IMR-90 (cell line): Measurements from ENCODE around the gene C6. TPM values are rescaled to one million over a fixed set of nuclear protein-coding genes. Genes with fewer than 3 reads are reported as not detected.
A peak's percentile ranks its signal among the peaks of the same experiment; 100 is the strongest.

ENCODE experiments used
- ATAC-seq: fragments of 200-7000 bp; cut with Tn5 transposase; 2 replicates; pipeline ENCODE4 v1.9.1; 2020; ENCODE audit warnings: low read depth, mild to moderate bottlenecking, moderate library complexity
- BruUV-seq: library from RNA; stranded (reverse); fragments of 400-500 nt; replicated peaks from 2 replicates; lab custom pipeline; 2021; lab: Mats Ljungman, UMichigan
- CTCF ChIA-PET: fragments of 300-600 bp; formaldehyde crosslinking; extraction: SDS; loops from one replicate; lab custom pipeline; 2021; ENCODE audit warnings: antibody characterized with exemption; lab: Yijun Ruan, JAX
- POLR2A ChIA-PET: fragments of 300-600 bp; sonication (Branson Sonifier 250); formaldehyde crosslinking; loops from one replicate; lab custom pipeline; 2022; ENCODE audit warnings: antibody characterized with exemption; ENCODE audit not compliant: unreplicated experiment; lab: Charles Lee
- DNase-seq: peaks from one replicate; pipeline ENCODE4 v3.0.0; 2013
- H2AFZ ChIP-seq: replicated peaks from 2 replicates; pipeline ENCODE3; 2013; ENCODE audit warnings: low read length, mild to moderate bottlenecking; ENCODE audit not compliant: poor library complexity
- H2AK5ac ChIP-seq: 2 replicates; pipeline ENCODE4 v1.6.1; 2013; ENCODE audit warnings: low read depth, low read length, inconsistent platforms
- H2AK9ac ChIP-seq: replicated peaks from 2 replicates; pipeline ENCODE3; 2013; ENCODE audit warnings: mild to moderate bottlenecking, low read depth, low read length, moderate library complexity; ENCODE audit not compliant: poor library complexity
- H2BK120ac ChIP-seq: 2 replicates; pipeline ENCODE4 v1.6.1; 2013; ENCODE audit warnings: low read depth, low read length, inconsistent platforms
- H2BK15ac ChIP-seq: 3 replicates; pipeline ENCODE4 v1.6.1; 2013; ENCODE audit warnings: low read depth, low read length, inconsistent platforms
- H2BK20ac ChIP-seq: 2 replicates; pipeline ENCODE4 v1.6.1; 2013; ENCODE audit warnings: low read depth, mild to moderate bottlenecking, inconsistent platforms, low read length, moderate library complexity
- H2BK5ac ChIP-seq: 2 replicates; pipeline ENCODE4 v1.6.1; 2013; ENCODE audit warnings: mild to moderate bottlenecking, low read depth, low read length, inconsistent platforms; ENCODE audit not compliant: poor library complexity, severe bottlenecking
- H3K14ac ChIP-seq: replicated peaks from 2 replicates; pipeline ENCODE4 v1.6.1; 2013; ENCODE audit warnings: low read depth, low read length, inconsistent platforms
- H3K18ac ChIP-seq: 2 replicates; pipeline ENCODE4 v1.6.1; 2013; ENCODE audit warnings: low read depth, low read length, control low read depth
- H3K23ac ChIP-seq: 2 replicates; pipeline ENCODE4 v1.6.1; 2013; ENCODE audit warnings: low read depth, low read length, inconsistent platforms
- H3K27ac ChIP-seq: 2 replicates; pipeline ENCODE4 v1.5.1; 2013; ENCODE audit warnings: mild to moderate bottlenecking, control low read depth, low read length; ENCODE audit not compliant: insufficient read depth
- H3K27me3 ChIP-seq: 2 replicates; pipeline ENCODE4 v1.6.1; 2013; ENCODE audit warnings: low read length; ENCODE audit not compliant: control insufficient read depth, insufficient read depth
- H3K36me3 ChIP-seq: 2 replicates; pipeline ENCODE4 v1.6.1; 2013; ENCODE audit warnings: low read length, mixed read lengths; ENCODE audit not compliant: control insufficient read depth, insufficient read depth
- H3K4ac ChIP-seq: 2 replicates; pipeline ENCODE4 v1.6.1; 2013; ENCODE audit warnings: low read depth, low read length, inconsistent platforms
- H3K4me1 ChIP-seq: 2 replicates; pipeline ENCODE4 v1.6.1; 2013; ENCODE audit warnings: low read length, mixed read lengths; ENCODE audit not compliant: control insufficient read depth, insufficient read depth
- H3K4me2 ChIP-seq: 2 replicates; pipeline ENCODE4 v1.6.1; 2013; ENCODE audit warnings: low read depth, mild to moderate bottlenecking, control low read depth, low read length, moderate library complexity
- H3K4me3 ChIP-seq: 2 replicates; pipeline ENCODE4 v1.5.1; 2013; ENCODE audit warnings: low read depth, mild to moderate bottlenecking, control low read depth, low read length, moderate library complexity; ENCODE audit not compliant: insufficient read depth
- H3K56ac ChIP-seq: 2 replicates; pipeline ENCODE4 v1.6.1; 2013; ENCODE audit warnings: low read length, inconsistent platforms; ENCODE audit not compliant: insufficient read depth; ENCODE audit errors: extremely low read depth
- H3K79me1 ChIP-seq, 2 experiments: 2 replicates each; pipeline ENCODE4 v1.6.1; 2013; ENCODE audit warnings: low read length in 2 of 2, inconsistent platforms in 1 of 2, low read depth in 1 of 2
- H3K9ac ChIP-seq: 2 replicates; pipeline ENCODE4 v1.6.1; 2013; ENCODE audit warnings: low read depth, low read length, control low read depth
- H3K9me1 ChIP-seq: 2 replicates; pipeline ENCODE4 v1.6.1; 2013; ENCODE audit warnings: low read length, inconsistent platforms; ENCODE audit not compliant: insufficient read depth
- H3K9me3 ChIP-seq: 2 replicates; pipeline ENCODE4 v1.6.1; 2013; ENCODE audit warnings: low read length; ENCODE audit not compliant: control insufficient read depth, insufficient read depth
- H4K20me1 ChIP-seq: 2 replicates; pipeline ENCODE4 v1.6.1; 2013; ENCODE audit warnings: low read length, inconsistent platforms; ENCODE audit not compliant: insufficient read depth
- H4K5ac ChIP-seq: 2 replicates; pipeline ENCODE4 v1.6.1; 2013; ENCODE audit warnings: mild to moderate bottlenecking, low read depth, low read length, control low read depth
- H4K8ac ChIP-seq, 2 experiments: 2 replicates each; pipeline ENCODE4 v1.6.1; 2013; ENCODE audit warnings: low read depth in 2 of 2, low read length in 2 of 2, control low read depth in 1 of 2, inconsistent platforms in 1 of 2
- H4K91ac ChIP-seq: 2 replicates; pipeline ENCODE4 v1.6.1; 2013; ENCODE audit warnings: low read depth, low read length, inconsistent platforms; ENCODE audit not compliant: insufficient read depth
- BHLHE40 ChIP-seq: fragments of 150-350 bp; IDR thresholded peaks from 2 replicates; pipeline ENCODE4 v1.6.1; 2016; ENCODE audit warnings: mild to moderate bottlenecking, low read depth, low read length
- CEBPB ChIP-seq: IDR thresholded peaks from 2 replicates; pipeline ENCODE4 v1.6.1; 2012; ENCODE audit warnings: low read depth, low read length, improper control_type of control experiment
- CHD1 ChIP-seq: IDR thresholded peaks from 2 replicates; pipeline ENCODE4 v1.6.1; 2012; ENCODE audit warnings: low read depth, low read length, improper control_type of control experiment
- FOS ChIP-seq: fragments of 150-350 bp; IDR thresholded peaks from 2 replicates; pipeline ENCODE4 v1.6.1; 2016; ENCODE audit warnings: low read depth, low read length
- MAFK ChIP-seq: IDR thresholded peaks from 2 replicates; pipeline ENCODE4 v1.6.1; 2012; ENCODE audit warnings: low read depth, low read length, improper control_type of control experiment
- MAZ ChIP-seq: IDR thresholded peaks from 2 replicates; pipeline ENCODE4 v1.6.1; 2012; ENCODE audit warnings: low read depth, mild to moderate bottlenecking, low read length, improper control_type of control experiment, moderate library complexity, borderline replicate concordance
- NFE2L2 ChIP-seq: fragments of 150-350 bp; IDR thresholded peaks from 2 replicates; pipeline ENCODE4 v1.6.1; 2016; ENCODE audit warnings: low read depth, mild to moderate bottlenecking, low read length
- POLR2A ChIP-seq: IDR thresholded peaks from 2 replicates; pipeline ENCODE4 v1.6.1; 2012; ENCODE audit warnings: mild to moderate bottlenecking, low read depth, low read length
- RAD21 ChIP-seq: IDR thresholded peaks from 2 replicates; pipeline ENCODE4 v1.6.1; 2012; ENCODE audit warnings: low read length, improper control_type of control experiment
- RCOR1 ChIP-seq: IDR thresholded peaks from 2 replicates; pipeline ENCODE4 v1.6.1; 2012; ENCODE audit warnings: mild to moderate bottlenecking, low read length, improper control_type of control experiment; ENCODE audit not compliant: insufficient replicate concordance
- RFX5 ChIP-seq: IDR thresholded peaks from 2 replicates; pipeline ENCODE4 v1.8.0; 2012; ENCODE audit warnings: low read depth, mild to moderate bottlenecking, low read length, moderate library complexity
- SMC3 ChIP-seq: fragments of 150-350 bp; IDR thresholded peaks from 2 replicates; pipeline ENCODE4 v1.6.1; 2016; ENCODE audit warnings: low read depth, mild to moderate bottlenecking, antibody characterized with exemption, low read length, moderate library complexity
- WGBS, 2 experiments: methylation state at CpG; one replicate each; pipeline versions ENCODE4 v1.1.5 to v1.1.7; 2013; ENCODE audit warnings: missing lambda C conversion rate in 2 of 2; ENCODE audit not compliant: insufficient read length in 1 of 2; ENCODE audit errors: extremely low coverage in 2 of 2; 5-methylcytosine and 5-hydroxymethylcytosine counted together
- dilution Hi-C: fragments of 300-500 bp; cut with HindIII; formaldehyde crosslinking; loops from one replicate; pipeline ENCODE4 v1.14.3; 2018; ENCODE audit warnings: low sequenced_read_pairs; ENCODE audit not compliant: unreplicated experiment
- in situ Hi-C: fragments of 300-500 bp; cut with MboI; formaldehyde crosslinking; loops from 3 replicates; pipeline ENCODE4 v1.14.3; 2019; ENCODE audit warnings: low sequenced_read_pairs, inconsistent platforms, mixed read lengths
- intact Hi-C: fragments of 100-400 bp; cut with micrococcal nuclease; formaldehyde crosslinking; loops from 2 replicates; pipeline ENCODE4 v1.10.0; 2022
- polyA plus RNA-seq, 3 experiments: library from polyadenylated mRNA; depleted of rRNA; stranded (reverse); fragments of >200 nt; gene quantifications; 2 replicates each; pipeline ENCODE4 v1.2.3, GENCODE V29; 2012; ENCODE audit warnings: low replicate concordance in 1 of 3
- total RNA-seq: library from RNA; depleted of rRNA; stranded (reverse); fragments of >200 nt; gene quantifications from 2 replicates; pipeline ENCODE4 v1.2.3, GENCODE V29; 2012
- TF ChIP-seq, protein P1 (sequence below): fragments of 150-350 bp; IDR thresholded peaks from 2 replicates; pipeline ENCODE4 v1.6.1; 2017; ENCODE audit warnings: mild to moderate bottlenecking, antibody characterized with exemption, low read length, low read depth
- TF ChIP-seq, protein P2 (sequence below): fragments of 150-350 bp; IDR thresholded peaks from 2 replicates; pipeline ENCODE4 v1.6.1; 2016; ENCODE audit warnings: low read depth, mild to moderate bottlenecking, low read length, moderate library complexity, borderline replicate concordance

Gene C6
- total and polyA plus RNA-seq, 2 of the 4 experiments (the other 2 are of a cell fraction): 0.05 to 0.18 TPM

DNA sequence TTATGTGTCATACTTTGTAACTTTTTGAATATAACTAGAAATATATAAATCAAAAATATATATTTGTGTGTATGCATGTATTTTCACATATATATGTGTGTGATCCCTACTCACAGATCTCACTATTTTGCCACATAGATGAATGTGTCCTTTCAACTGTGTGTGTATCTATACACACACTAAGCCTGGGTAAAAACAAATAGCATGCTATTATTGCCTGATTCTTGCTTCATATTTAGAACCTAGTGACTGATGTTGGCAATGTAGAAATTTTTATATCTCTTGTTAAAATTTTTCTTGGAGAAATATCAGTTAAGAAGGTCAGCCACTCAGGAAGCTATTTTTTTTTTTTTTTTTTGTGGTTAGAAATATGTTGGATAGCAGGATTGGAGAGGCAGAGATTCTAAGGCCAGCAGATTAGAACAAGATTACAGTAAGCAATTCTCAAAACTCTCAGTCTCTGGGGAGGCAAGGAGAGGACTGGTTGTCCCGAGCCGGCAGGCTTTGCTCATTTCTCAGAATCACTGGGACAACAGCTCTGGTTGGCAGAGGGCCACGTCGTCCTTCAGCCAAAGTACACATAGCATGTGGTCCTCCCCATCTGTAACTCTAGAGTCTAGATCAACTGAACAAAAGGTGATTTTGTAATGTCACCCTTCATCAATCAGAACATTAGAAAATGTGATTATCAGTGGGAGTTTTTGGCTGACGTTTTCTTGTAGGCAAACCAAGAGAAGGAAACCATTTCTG is 19.7 kb downstream of the C6 start:
- ATAC-seq (peak; percentile 63), DNase-seq (peak; percentile 49)
- WGBS, 2 experiments: no CpG with 5 or more reads among the region's 5 CpGs
- Histone ChIP-seq H2AK5ac (no peak overlapping the region), H2AFZ (peak overlapping the region; percentile 66), H2BK120ac (peak overlapping the region; percentile 66), H4K91ac (no peak overlapping the region), H4K20me1 (no peaks in the 10 kb centered on the region), H2BK20ac (peak overlapping the region; percentile 54; the same call in 1 of the 2 replicates), H2BK15ac (0 out of 3 replicates have a peak overlapping the region, but pooled peaks have one; percentile 36), H4K5ac (no peak overlapping the region), H3K9ac (no peak overlapping the region), H2AK9ac (peak overlapping the region; percentile 11), H3K56ac (no peak overlapping the region), H3K9me3 (no peaks in the 10 kb centered on the region), H3K36me3 (no peaks in the 10 kb centered on the region), H3K18ac (peak overlapping the region; percentile 15; the same call in 1 of the 2 replicates), H3K4ac (0 out of 2 replicates have a peak overlapping the region, but pooled peaks have one; percentile 8), H3K4me2 (no peak overlapping the region), H3K9me1 (no peaks in the 10 kb centered on the region), H3K23ac (no peak overlapping the region; the same call in 1 of the 2 replicates), H2BK5ac (peak overlapping the region; percentile 19), H3K27me3 (no peaks in the 10 kb centered on the region), H3K4me1 (0 out of 2 replicates have a peak, but pooled peaks cover 2% of the 10 kb centered on the region), H3K4me3 (no peak overlapping the region), H3K27ac (no peak overlapping the region), H3K79me1 (no peaks in the 10 kb centered on the region), H4K8ac (no peak overlapping the region), H3K14ac (no peak overlapping the region; the same call in 1 of the 2 replicates)
- ChIA-PET CTCF (interaction anchor here (0.6 to 0.7 kb wide), 3 partner anchors 18 to 181 kb away, joined by 3 to 4 read pairs (median 3); no protein-coding TSS in a partner anchor), POLR2A (interaction anchor here (0.5 to 0.6 kb wide), 2 partner anchors 78 to 609 kb away, joined by 3 read pairs; no protein-coding TSS in a partner anchor)
- in situ Hi-C loops: no loop called here
- no TSS peak for BruUV-seq
- intact Hi-C loops: no loop called here
- dilution Hi-C loops: no loop called here
- TF ChIP-seq BHLHE40: no peak
- TF ChIP-seq RCOR1: no peak
- TF ChIP-seq CHD1: no peak
- no peak for TF ChIP-seq RFX5
- TF ChIP-seq SMC3: no peak
- no peak for TF ChIP-seq MAFK
- TF ChIP-seq, protein P1, sequence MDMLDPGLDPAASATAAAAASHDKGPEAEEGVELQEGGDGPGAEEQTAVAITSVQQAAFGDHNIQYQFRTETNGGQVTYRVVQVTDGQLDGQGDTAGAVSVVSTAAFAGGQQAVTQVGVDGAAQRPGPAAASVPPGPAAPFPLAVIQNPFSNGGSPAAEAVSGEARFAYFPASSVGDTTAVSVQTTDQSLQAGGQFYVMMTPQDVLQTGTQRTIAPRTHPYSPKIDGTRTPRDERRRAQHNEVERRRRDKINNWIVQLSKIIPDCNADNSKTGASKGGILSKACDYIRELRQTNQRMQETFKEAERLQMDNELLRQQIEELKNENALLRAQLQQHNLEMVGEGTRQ: no peak
- TF ChIP-seq, protein P2, sequence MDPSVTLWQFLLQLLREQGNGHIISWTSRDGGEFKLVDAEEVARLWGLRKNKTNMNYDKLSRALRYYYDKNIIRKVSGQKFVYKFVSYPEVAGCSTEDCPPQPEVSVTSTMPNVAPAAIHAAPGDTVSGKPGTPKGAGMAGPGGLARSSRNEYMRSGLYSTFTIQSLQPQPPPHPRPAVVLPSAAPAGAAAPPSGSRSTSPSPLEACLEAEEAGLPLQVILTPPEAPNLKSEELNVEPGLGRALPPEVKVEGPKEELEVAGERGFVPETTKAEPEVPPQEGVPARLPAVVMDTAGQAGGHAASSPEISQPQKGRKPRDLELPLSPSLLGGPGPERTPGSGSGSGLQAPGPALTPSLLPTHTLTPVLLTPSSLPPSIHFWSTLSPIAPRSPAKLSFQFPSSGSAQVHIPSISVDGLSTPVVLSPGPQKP: no peak
- TF ChIP-seq MAZ: no peak
- no peak for TF ChIP-seq FOS
- TF ChIP-seq CEBPB: no peak
- no peak for TF ChIP-seq NFE2L2
- no peak for TF ChIP-seq RAD21
- TF ChIP-seq POLR2A: no peak
